Naive thymus-derived CD4-positive, alpha-beta T cell (primary cell): ENCODE data around the gene SOCS1. TPM values are rescaled to one million over a fixed set of nuclear protein-coding genes. Genes with fewer than 3 reads are reported as not detected.

Experiments
- ATAC-seq: fragments of 150-1000 bp; cut with Tn5 transposase; 2 replicates; pipeline ENCODE4 v1.10.0; 2021; ENCODE audit warnings: mild to moderate bottlenecking, moderate library complexity
- CTCF ChIA-PET: fragments of 350-600 bp; sonication (Branson Sonifier 250); formaldehyde crosslinking; loops from one replicate; lab custom pipeline; 2021; ENCODE audit warnings: antibody characterized with exemption; lab: Charles Lee
- POLR2A ChIA-PET: fragments of 350-600 bp; sonication (Branson Sonifier 250); formaldehyde crosslinking; loops from one replicate; lab custom pipeline; 2021; ENCODE audit warnings: antibody characterized with exemption, inconsistent platforms; lab: Charles Lee
- DNase-seq, 9 donors: peaks; one replicate each; pipeline versions ENCODE4 v3.0.0 to v3.0.0-alpha.2; 2020 to 2022; ENCODE audit warnings: mixed read lengths in 1 of 9
- H3K27ac ChIP-seq: one replicate; pipeline ENCODE4 v1.7.0; 2013; ENCODE audit warnings: mild to moderate bottlenecking, low read depth, low read length, moderate library complexity
- H3K27me3 ChIP-seq, 2 donors: one replicate each; pipeline ENCODE4 v1.7.0; 2013; ENCODE audit warnings: low read length in 2 of 2, mild to moderate bottlenecking in 2 of 2, moderate library complexity in 2 of 2; ENCODE audit not compliant: control insufficient read depth in 2 of 2, insufficient read depth in 2 of 2
- H3K36me3 ChIP-seq, 3 experiments: 1 replicate in 2 of 3; 2 replicates in 1 of 3; pipeline ENCODE4 v1.7.0; 2013; ENCODE audit warnings: low read length in 3 of 3, mild to moderate bottlenecking in 3 of 3, moderate library complexity in 1 of 3; ENCODE audit not compliant: insufficient read depth in 3 of 3, control insufficient read depth in 2 of 3
- H3K4me1 ChIP-seq, 2 donors: one replicate each; pipeline ENCODE4 v1.7.0; 2013; ENCODE audit warnings: low read length in 2 of 2, mild to moderate bottlenecking in 2 of 2, moderate library complexity in 1 of 2; ENCODE audit not compliant: control insufficient read depth in 2 of 2, insufficient read depth in 2 of 2
- H3K4me3 ChIP-seq: 2 replicates; pipeline ENCODE4 v1.7.0; 2013; ENCODE audit warnings: mild to moderate bottlenecking, low read length
- H3K9me3 ChIP-seq, 3 experiments: 1 replicate in 2 of 3; 2 replicates in 1 of 3; pipeline ENCODE4 v1.7.0; 2013; ENCODE audit warnings: low read length in 3 of 3; ENCODE audit not compliant: control insufficient read depth in 2 of 3
- H3K27ac Mint-ChIP-seq, 9 donors: one replicate each; pipeline ENCODE4 v1.8.0; 2020 to 2022; ENCODE audit warnings: mixed read lengths in 9 of 9, mild to moderate bottlenecking in 8 of 9, moderate library complexity in 5 of 9, inconsistent platforms in 2 of 9
- H3K27me3 Mint-ChIP-seq, 5 donors: one replicate each; pipeline ENCODE4 v1.8.0; 2021 to 2022; ENCODE audit warnings: mixed read lengths in 5 of 5, mild to moderate bottlenecking in 1 of 5
- H3K36me3 Mint-ChIP-seq, 5 donors: one replicate each; pipeline ENCODE4 v1.8.0; 2020 to 2022; ENCODE audit warnings: mixed read lengths in 5 of 5, mild to moderate bottlenecking in 3 of 5, inconsistent platforms in 1 of 5
- H3K4me1 Mint-ChIP-seq, 7 donors: one replicate each; pipeline ENCODE4 v1.8.0; 2020 to 2022; ENCODE audit warnings: mixed read lengths in 7 of 7, mild to moderate bottlenecking in 3 of 7, inconsistent platforms in 1 of 7
- H3K4me3 Mint-ChIP-seq, 10 donors: one replicate each; pipeline ENCODE4 v1.8.0; 2020 to 2022; ENCODE audit warnings: mild to moderate bottlenecking in 10 of 10, mixed read lengths in 10 of 10, moderate library complexity in 6 of 10, inconsistent platforms in 2 of 10
- H3K9me3 Mint-ChIP-seq, 11 donors: one replicate each; pipeline ENCODE4 v1.8.0; 2020 to 2022; ENCODE audit warnings: mixed read lengths in 11 of 11, mild to moderate bottlenecking in 4 of 11, inconsistent platforms in 1 of 11, moderate library complexity in 1 of 11
- intact Hi-C, 2 donors: fragments of 100-400 bp; cut with micrococcal nuclease; formaldehyde crosslinking; loops; one replicate each; pipeline ENCODE4 v1.15.1; 2023
- polyA plus RNA-seq, 2 donors: library from polyadenylated mRNA; unstranded; fragments of 300-500 nt; fragmentation: Illumina TruSeq; gene quantifications; one replicate each; pipeline ENCODE4 v1.2.3, GENCODE V29; 2021
- total RNA-seq, 6 experiments: library from RNA in 5 of 6; stranded (reverse) in 5 of 6; gene quantifications; 1 replicate in 5 of 6; 2 replicates in 1 of 6; pipeline ENCODE4 v1.2.3 and lab custom pipeline; 2021 to 2026

The SOCS1 gene
- total and polyA plus RNA-seq, 7 experiments from 2014 or later, result 12.8 to 191 (median 16.1) TPM

GRCh38 chr16:11232852-11233726 is 22.9 kb downstream of the SOCS1 start:
- POLR2A ChIA-PET, result interaction anchor here (0.7 to 12.7 kb wide), 4 partner anchors 8 to 432 kb away, joined by 3 to 244 read pairs (median 6); partner anchors contain the start of gene SOCS1
- Mint-ChIP-seq H3K4me3 (peak overlapping the region; percentile 60 to 84 (median 76)), H3K4me1 (peaks cover 45 to 86% (median 64%) of the 10 kb centered on the region in 7 donors), H3K36me3 (no peaks in the 10 kb centered on the region), H3K27ac (peak overlapping the region; percentile 82 to 98 (median 97)), H3K27me3 (no peaks in the 10 kb centered on the region), H3K9me3 (no peaks in the 10 kb centered on the region)
- Histone ChIP-seq H3K27ac (peak overlapping the region; percentile 89), H3K36me3 (no peaks in the 10 kb centered on the region), H3K4me1 (peaks cover 34 to 42% of the 10 kb centered on the region in 2 donors), H3K27me3 (no peaks in the 10 kb centered on the region), H3K4me3 (peak overlapping the region; percentile 50), H3K9me3 (no peaks in the 10 kb centered on the region)
- DNase-seq, result peak; percentile 64 to 90 (median 85)
- CTCF ChIA-PET, result interaction anchor here (0.9 to 1.4 kb wide), 3 partner anchors 19 to 24 kb away, joined by 3 to 5 read pairs (median 3); partner anchors contain the start of gene SOCS1
- intact Hi-C loops, result loop anchor here (1.0 to 5.0 kb wide), 8 partner anchors 8 to 180 kb away; no protein-coding TSS in a partner anchor
- ATAC-seq, result peak; percentile 89

GRCh38 chr16:11232302-11232851 is 23.6 kb downstream of the SOCS1 start:
- H3K36me3 ChIP-seq, result no peaks in the 10 kb centered on the region
- H3K27ac Mint-ChIP-seq, result peak overlapping the region; percentile 82 to 98 (median 97)
- intact Hi-C loops, result loop anchor here in 1 of 2 donors (2.0 to 5.0 kb wide), 5 partner anchors 50 to 180 kb away; no protein-coding TSS in a partner anchor
- H3K4me3 Mint-ChIP-seq, result peak overlapping the region; percentile 60 to 84 (median 76)
- H3K27ac ChIP-seq, result peak overlapping the region; percentile 89
- H3K9me3 Mint-ChIP-seq, result no peaks in the 10 kb centered on the region
- H3K27me3 Mint-ChIP-seq, result no peaks in the 10 kb centered on the region
- peak overlapping the region; percentile 50 for H3K4me3 ChIP-seq
- H3K9me3 ChIP-seq, result no peaks in the 10 kb centered on the region
- H3K27me3 ChIP-seq, result no peaks in the 10 kb centered on the region
- POLR2A ChIA-PET, result interaction anchor here (1.0 to 12.7 kb wide), 2 partner anchors 9 to 23 kb away, joined by 4 to 244 read pairs; partner anchors contain the start of gene SOCS1
- DNase-seq, result no peak
- peaks cover 47 to 87% (median 64%) of the 10 kb centered on the region in 7 donors for H3K4me1 Mint-ChIP-seq
- CTCF ChIA-PET, result no interaction called here
- no peaks in the 10 kb centered on the region for H3K36me3 Mint-ChIP-seq
- no peak for ATAC-seq
- peaks cover 34 to 42% of the 10 kb centered on the region in 2 donors for H3K4me1 ChIP-seq

DNA sequence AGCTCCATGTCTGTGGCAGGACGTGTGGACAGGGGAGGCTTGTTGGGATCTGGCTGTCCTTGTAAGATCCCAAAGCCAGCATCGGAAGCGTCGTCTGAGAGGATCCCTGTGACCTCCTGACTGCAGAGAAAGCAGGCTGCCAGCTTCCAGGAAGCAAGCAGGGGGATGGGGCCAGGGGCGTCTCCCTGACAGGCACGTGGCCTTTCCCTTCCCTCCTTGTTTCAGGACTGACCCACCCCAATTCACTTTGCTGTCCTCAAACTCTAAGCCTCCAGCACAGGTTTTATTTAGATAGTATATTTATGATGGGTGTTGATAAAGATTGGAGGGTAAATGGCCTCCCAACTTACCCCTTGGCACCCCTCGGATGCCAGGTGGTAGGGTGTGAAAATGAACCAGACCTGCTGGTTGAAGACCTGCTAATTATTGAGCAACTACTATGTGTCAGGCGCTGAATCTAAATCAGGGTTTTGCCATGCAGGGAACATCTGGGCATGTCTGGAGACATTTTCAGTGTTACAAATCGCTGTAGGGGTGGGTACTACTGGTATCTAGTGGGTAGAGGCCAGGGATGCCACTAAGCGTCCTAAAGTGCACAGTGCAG is 24.5 kb downstream of the SOCS1 start:
- H3K4me1 ChIP-seq, result peaks cover 34 to 42% of the 10 kb centered on the region in 2 donors
- no peak for ATAC-seq
- peak overlapping the region; percentile 35 to 83 (median 50) for H3K4me3 Mint-ChIP-seq

DNA sequence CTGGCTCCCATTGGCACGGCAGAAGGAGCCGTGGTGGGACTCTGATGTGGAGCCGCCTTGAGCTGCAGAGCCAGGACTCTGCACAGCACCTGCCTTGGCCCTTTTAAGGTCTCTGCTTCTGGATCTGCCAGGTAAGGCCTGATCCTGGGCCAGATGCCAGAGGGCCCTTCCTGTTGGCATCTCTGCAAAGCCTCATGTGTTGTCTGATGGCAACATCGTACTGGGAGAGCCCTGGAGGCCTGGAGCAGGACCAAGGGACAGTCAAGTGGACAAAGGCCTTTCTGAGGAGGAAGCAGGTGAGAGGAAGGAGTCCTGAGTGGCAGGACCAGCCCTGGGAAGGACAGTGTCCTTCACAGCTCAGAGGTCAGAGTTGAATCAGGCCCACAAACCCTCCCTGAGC is 26.1 kb downstream of the SOCS1 start:
- Mint-ChIP-seq H3K27ac (peak overlapping the region; percentile 53 to 98 (median 83)), H3K9me3 (no peaks in the 10 kb centered on the region), H3K4me1 (peaks cover 49 to 92% (median 70%) of the 10 kb centered on the region in 7 donors), H3K27me3 (no peaks in the 10 kb centered on the region), H3K36me3 (no peaks in the 10 kb centered on the region), H3K4me3 (peak overlapping the region in 2 of 10 donors; percentile 9 to 34)
- H3K9me3 ChIP-seq, result no peaks in the 10 kb centered on the region
- ATAC-seq, result no peak
- intact Hi-C loops, result loop anchor here in 1 of 2 donors (5.0 kb wide), 2 partner anchors 48 to 123 kb away; no protein-coding TSS in a partner anchor
- ChIA-PET CTCF (interaction anchor here (0.6 to 1.4 kb wide), 2 partner anchors 25 to 26 kb away, joined by 3 to 7 read pairs; partner anchors contain the start of gene SOCS1), POLR2A (interaction anchor here (0.6 to 12.7 kb wide), 2 partner anchors 18 to 26 kb away, joined by 3 to 244 read pairs; partner anchors contain the start of gene SOCS1)
- peaks cover 40 to 52% of the 10 kb centered on the region in 2 donors for H3K4me1 ChIP-seq
- no peaks in the 10 kb centered on the region for H3K27me3 ChIP-seq
- H3K36me3 ChIP-seq, result no peaks in the 10 kb centered on the region
- no peak for DNase-seq
- H3K27ac ChIP-seq, result peak overlapping the region; percentile 34
- H3K4me3 ChIP-seq, result no peak overlapping the region

More for the DNA sequence above, 24.5 kb downstream of the SOCS1 start:
- Mint-ChIP-seq H3K9me3 (no peaks in the 10 kb centered on the region), H3K27me3 (no peaks in the 10 kb centered on the region), H3K4me1 (peaks cover 47 to 86% (median 63%) of the 10 kb centered on the region in 7 donors), H3K27ac (peak overlapping the region; percentile 80 to 98 (median 90)), H3K36me3 (no peaks in the 10 kb centered on the region)
- Histone ChIP-seq H3K9me3 (no peaks in the 10 kb centered on the region), H3K4me3 (no peak overlapping the region), H3K36me3 (no peaks in the 10 kb centered on the region), H3K27me3 (no peaks in the 10 kb centered on the region), H3K27ac (peak overlapping the region; percentile 62)
- intact Hi-C loops, result loop anchor here in 1 of 2 donors (5.0 kb wide), 2 partner anchors 49 to 124 kb away; no protein-coding TSS in a partner anchor
- CTCF ChIA-PET, result interaction anchor here (1.4 kb wide), 1 partner anchor 23 kb away, joined by 7 read pairs; no protein-coding TSS in a partner anchor
- DNase-seq, result no peak
- POLR2A ChIA-PET, result interaction anchor here (0.9 to 12.7 kb wide), 2 partner anchors 15 to 24 kb away, joined by 3 to 244 read pairs; partner anchors contain the start of gene SOCS1

GRCh38 chr16:11229432-11229831 is 26.6 kb downstream of the SOCS1 start:
- Mint-ChIP-seq H3K36me3 (no peaks in the 10 kb centered on the region), H3K9me3 (no peaks in the 10 kb centered on the region), H3K27ac (peak overlapping the region; percentile 73 to 98 (median 84)), H3K4me1 (peaks cover 50 to 93% (median 70%) of the 10 kb centered on the region in 7 donors), H3K27me3 (no peaks in the 10 kb centered on the region), H3K4me3 (no peak overlapping the region)
- Histone ChIP-seq H3K4me3 (no peak overlapping the region), H3K36me3 (no peaks in the 10 kb centered on the region), H3K27ac (peak overlapping the region; percentile 34), H3K4me1 (peaks cover 41 to 54% of the 10 kb centered on the region in 2 donors), H3K27me3 (no peaks in the 10 kb centered on the region), H3K9me3 (no peaks in the 10 kb centered on the region)
- intact Hi-C loops, result no loop called here
- DNase-seq (no peak), ATAC-seq (no peak)
- CTCF ChIA-PET, result interaction anchor here (0.6 kb wide), 1 partner anchor 27 kb away, joined by 3 read pairs; the partner anchor contains the start of gene SOCS1
- POLR2A ChIA-PET, result interaction anchor here (0.6 to 12.7 kb wide), 2 partner anchors 17 to 26 kb away, joined by 3 to 244 read pairs; partner anchors contain the start of gene SOCS1
